Gastrocnemius medialis (tissue), 4 donors: Measurements from ENCODE around the gene AP3B2. TPM values are rescaled to one million over a fixed set of nuclear protein-coding genes. Genes with fewer than 3 reads are reported as not detected.

ENCODE experiments used
- ATAC-seq, 2 donors: fragments of 150-250 bp; one replicate each; pipeline ENCODE4 v1.9.1; 2016
- DNase-seq, 2 donors: peaks; one replicate each; pipeline ENCODE4 v3.0.0-alpha.2; 2019
- H3K27ac ChIP-seq, 4 donors: fragments of 200-600 bp; sonication (generic); 1 replicate in 1 of 4; 2 replicates in 3 of 4; pipeline ENCODE4 v1.5.1; 2016 to 2018; ENCODE audit warnings: mild to moderate bottlenecking in 2 of 4, moderate library complexity in 1 of 4
- H3K27me3 ChIP-seq, 3 donors: fragments of 200-600 bp; sonication (generic) in 2 of 3; 1 replicate in 1 of 3; 2 replicates in 2 of 3; pipeline versions ENCODE4 v1.5.1 to v1.6.0; 2016 to 2019; ENCODE audit warnings: mild to moderate bottlenecking in 1 of 3, moderate library complexity in 1 of 3
- H3K36me3 ChIP-seq, 2 donors: fragments of 200-600 bp; sonication (generic) in 1 of 2; one replicate each; pipeline ENCODE4 v1.5.1; 2017 to 2018
- H3K4me1 ChIP-seq, 2 donors: fragments of 200-600 bp; sonication (generic) in 1 of 2; one replicate each; pipeline ENCODE4 v1.5.1; 2016 to 2017; ENCODE audit warnings: mild to moderate bottlenecking in 2 of 2
- H3K4me3 ChIP-seq, 4 donors: fragments of 200-600 bp; sonication (generic) in 3 of 4; 1 replicate in 1 of 4; 2 replicates in 3 of 4; pipeline ENCODE4 v1.5.1; 2016 to 2019; ENCODE audit warnings: mild to moderate bottlenecking in 2 of 4
- H3K9me3 ChIP-seq, 3 donors: fragments of 200-600 bp; sonication (generic) in 2 of 3; 1 replicate in 1 of 3; 2 replicates in 2 of 3; pipeline ENCODE4 v1.5.1; 2016 to 2019
- POLR2A ChIP-seq, 2 donors: fragments of 450-650 bp; IDR thresholded peaks; one replicate each; pipeline ENCODE4 v1.6.1; 2017; ENCODE audit warnings: antibody characterized with exemption in 2 of 2, mild to moderate bottlenecking in 2 of 2, moderate library complexity in 2 of 2
- in situ Hi-C, 4 donors: fragments of 200-750 bp; cut with MboI; loops; one replicate each; pipeline versions ENCODE4 v1.15.0 to v1.8.0; 2017; ENCODE audit warnings: low sequenced_read_pairs in 4 of 4
- intact Hi-C: fragments of 100-400 bp; cut with DNase I; formaldehyde crosslinking; loops from one replicate; pipeline ENCODE4 v1.15.1; 2023; ENCODE audit warnings: low total_unique reads
- total RNA-seq, 4 donors: library from RNA; depleted of rRNA; stranded (reverse); fragments of >200 nt; gene quantifications; one replicate each; pipeline versions ENCODE4 v1.1.0 to v1.2.3, GENCODE V29; 2016
- TF ChIP-seq, protein P1 (sequence below), 5 experiments: fragments of 450-650 bp in 3 of 5; fragments of 200-600 bp in 2 of 5; sonication (generic) in 2 of 5; IDR thresholded peaks in 4 of 5; conservative IDR thresholded peaks in 1 of 5; 1 replicate in 4 of 5; 2 replicates in 1 of 5; pipeline ENCODE4 v1.5.1; 2016 to 2019; ENCODE audit warnings: antibody characterized with exemption in 5 of 5, mild to moderate bottlenecking in 3 of 5, moderate library complexity in 3 of 5

The AP3B2 gene
- total RNA-seq, 4 donors from 2014 or later = 0.32 TPM; not detected in 3

DNA sequence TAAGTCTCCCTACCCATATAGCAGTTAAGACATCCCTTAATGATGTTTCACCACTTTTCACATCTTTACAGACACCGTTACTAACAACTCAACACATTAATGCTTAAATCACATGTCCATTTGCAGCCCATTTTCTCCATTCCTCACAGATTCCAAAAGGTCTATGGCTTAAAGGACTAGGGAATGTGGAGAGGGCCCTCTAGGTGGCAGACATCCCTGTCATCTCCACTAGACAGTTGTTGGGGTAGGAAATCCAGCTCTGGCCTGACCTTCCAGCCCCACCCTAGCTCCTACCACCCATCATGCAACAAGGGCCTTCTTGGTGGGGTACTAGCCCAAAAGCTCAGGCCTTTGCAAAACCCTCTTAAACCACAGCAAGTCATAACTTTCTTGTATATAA, 87.7 kb downstream of the AP3B2 start:
- Histone ChIP-seq H3K36me3 (no peaks in the 10 kb centered on the region), H3K4me1 (no peaks in the 10 kb centered on the region), H3K9me3 (no peaks in the 10 kb centered on the region), H3K4me3 (no peak overlapping the region), H3K27me3 (no peaks in the 10 kb centered on the region), H3K27ac (no peak overlapping the region)
- intact Hi-C loops = no loop called here
- in situ Hi-C loops = loop anchor here in 1 of 4 donors (25.0 kb wide), 1 partner anchor 90 kb away; the partner anchor contains the start of gene AP3B2
- ATAC-seq = no peak
- TF ChIP-seq POLR2A (IDR thresholded peaks at IDR 0.05) = no peak
- DNase-seq = no peak

DNA sequence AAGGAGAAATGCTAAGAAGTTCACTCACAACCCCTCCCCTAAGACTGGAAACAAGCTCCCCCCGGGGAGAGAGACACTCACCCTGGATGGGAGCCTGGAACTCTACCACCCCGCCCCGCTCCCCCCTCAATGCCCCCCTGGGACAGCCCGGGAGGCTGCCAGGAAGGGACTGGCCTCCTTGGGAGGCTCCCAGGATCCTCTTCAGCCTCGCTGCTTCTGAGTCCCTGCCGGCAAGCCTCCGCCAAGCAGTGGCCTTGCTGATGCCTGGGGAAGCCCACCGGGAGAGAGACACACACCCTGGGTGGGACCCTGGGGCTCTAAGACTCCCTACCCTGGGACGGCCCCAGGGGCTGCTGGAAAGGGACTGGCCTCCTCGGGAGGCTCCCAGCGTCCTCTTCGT, 95.9 kb downstream of the AP3B2 start:
- in situ Hi-C loops (loop anchor here in 1 of 4 donors (25.0 kb wide), 1 partner anchor 99 kb away; the partner anchor contains the start of gene AP3B2), intact Hi-C loops (no loop called here)
- H3K4me3 ChIP-seq = no peak overlapping the region
- ATAC-seq = no peak
- no peak for DNase-seq
- no peaks in the 10 kb centered on the region for H3K9me3 ChIP-seq
- H3K27ac ChIP-seq = no peak overlapping the region
- no peaks in the 10 kb centered on the region for H3K27me3 ChIP-seq
- no peaks in the 10 kb centered on the region for H3K36me3 ChIP-seq
- TF ChIP-seq, protein P1, sequence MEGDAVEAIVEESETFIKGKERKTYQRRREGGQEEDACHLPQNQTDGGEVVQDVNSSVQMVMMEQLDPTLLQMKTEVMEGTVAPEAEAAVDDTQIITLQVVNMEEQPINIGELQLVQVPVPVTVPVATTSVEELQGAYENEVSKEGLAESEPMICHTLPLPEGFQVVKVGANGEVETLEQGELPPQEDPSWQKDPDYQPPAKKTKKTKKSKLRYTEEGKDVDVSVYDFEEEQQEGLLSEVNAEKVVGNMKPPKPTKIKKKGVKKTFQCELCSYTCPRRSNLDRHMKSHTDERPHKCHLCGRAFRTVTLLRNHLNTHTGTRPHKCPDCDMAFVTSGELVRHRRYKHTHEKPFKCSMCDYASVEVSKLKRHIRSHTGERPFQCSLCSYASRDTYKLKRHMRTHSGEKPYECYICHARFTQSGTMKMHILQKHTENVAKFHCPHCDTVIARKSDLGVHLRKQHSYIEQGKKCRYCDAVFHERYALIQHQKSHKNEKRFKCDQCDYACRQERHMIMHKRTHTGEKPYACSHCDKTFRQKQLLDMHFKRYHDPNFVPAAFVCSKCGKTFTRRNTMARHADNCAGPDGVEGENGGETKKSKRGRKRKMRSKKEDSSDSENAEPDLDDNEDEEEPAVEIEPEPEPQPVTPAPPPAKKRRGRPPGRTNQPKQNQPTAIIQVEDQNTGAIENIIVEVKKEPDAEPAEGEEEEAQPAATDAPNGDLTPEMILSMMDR (IDR thresholded peaks at IDR 0.05 in 4 of 5, conservative IDR thresholded peaks at IDR 0.05 in 1 of 5) = no peak
- TF ChIP-seq POLR2A (IDR thresholded peaks at IDR 0.05) = no peak
- H3K4me1 ChIP-seq = no peaks in the 10 kb centered on the region

DNA sequence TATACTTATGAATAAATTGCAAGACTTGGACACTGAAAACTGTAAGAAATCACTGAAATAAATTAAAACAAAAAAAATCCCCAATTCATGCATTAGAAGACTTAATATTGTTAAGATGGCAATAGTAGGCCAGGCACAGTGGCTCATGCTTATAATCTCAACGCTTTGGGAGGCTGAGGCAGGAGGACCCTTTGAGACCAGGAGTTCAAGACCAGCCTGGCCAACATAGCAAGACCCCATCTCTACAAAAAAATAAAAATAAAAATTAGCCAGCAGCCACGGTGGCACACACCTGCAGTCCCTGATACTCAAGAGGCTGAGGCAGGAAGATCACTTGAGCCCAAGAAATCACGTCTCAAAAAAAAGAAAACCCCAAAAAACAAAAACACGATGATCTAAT, 98.3 kb downstream of the AP3B2 start:
- intact Hi-C loops = no loop called here
- ATAC-seq = no peak
- H3K36me3 ChIP-seq = no peaks in the 10 kb centered on the region
- H3K4me1 ChIP-seq = no peaks in the 10 kb centered on the region
- no peak overlapping the region for H3K4me3 ChIP-seq
- no peak overlapping the region for H3K27ac ChIP-seq
- no peaks in the 10 kb centered on the region for H3K9me3 ChIP-seq
- no peaks in the 10 kb centered on the region for H3K27me3 ChIP-seq
- in situ Hi-C loops = loop anchor here in 1 of 4 donors (25.0 kb wide), 1 partner anchor 101 kb away; the partner anchor contains the start of gene AP3B2
- no peak for DNase-seq
- TF ChIP-seq, protein P1 (IDR thresholded peaks at IDR 0.05 in 4 of 5, conservative IDR thresholded peaks at IDR 0.05 in 1 of 5) = no peak
- TF ChIP-seq POLR2A (IDR thresholded peaks at IDR 0.05) = no peak

Other genes starting within 250 kb of the AP3B2 start
- gene RPS17, start 169.4 kb downstream of the AP3B2 start, total RNA-seq = 1,000 to 10,000 TPM; 1,547 to 2,112 (median 1,667) TPM
- 1 to 10 TPM in 3 of 4 donors, under 1 TPM in 1; 0.69 to 3.9 (median 2.7) TPM for gene CPEB1, start 62.5 kb downstream of the AP3B2 start, total RNA-seq
- 10 to 100 TPM in 1 of 4 donors, 1 to 10 TPM in 3; 3.9 to 18.5 (median 6.6) TPM for gene FSD2, start 96.2 kb upstream of the AP3B2 start, total RNA-seq
- gene WHAMM, start 99.8 kb upstream of the AP3B2 start, total RNA-seq = 10 to 100 TPM; 14.1 to 22.1 (median 21.8) TPM
- 100 to 1,000 TPM in 2 of 4 donors, 10 to 100 TPM in 2; 51.6 to 132 (median 94.5) TPM for gene HOMER2, start 242.8 kb upstream of the AP3B2 start, total RNA-seq